Vagina (tissue), 2 donors: ENCODE measurements around the gene HS6ST2.

Experiments used
- POLR2A ChIP-seq, 2 donors: fragments of 450-650 bp; IDR thresholded peaks; one replicate each; pipeline ENCODE4 v1.6.1; 2017; ENCODE audit warnings: antibody characterized with exemption in 2 of 2, mild to moderate bottlenecking in 2 of 2, moderate library complexity in 2 of 2
- POLR2AphosphoS5 ChIP-seq, 2 donors: sonication (generic); formaldehyde crosslinking; IDR thresholded peaks; one replicate each; pipeline ENCODE4 v1.9.0; 2017; ENCODE audit warnings: antibody characterized with exemption in 2 of 2, mild to moderate bottlenecking in 2 of 2, low read depth in 1 of 2; ENCODE audit not compliant: insufficient read depth in 1 of 2
- TF ChIP-seq, protein P1 (sequence below), 3 experiments: fragments of 450-650 bp in 2 of 3; fragments of 200-600 bp in 1 of 3; sonication (generic) in 1 of 3; IDR thresholded peaks; one replicate each; pipeline ENCODE4 v1.5.1; 2017 to 2019; ENCODE audit warnings: antibody characterized with exemption in 3 of 3, mild to moderate bottlenecking in 2 of 3, moderate library complexity in 2 of 3

GRCh38 chrX:132669142-132669541 is 289.3 kb downstream of the HS6ST2 start:
- TF ChIP-seq POLR2A (IDR thresholded peaks at IDR 0.05) (no peak), POLR2AphosphoS5 (IDR thresholded peaks at IDR 0.05; ENCODE audit: insufficient read depth in 1 of 2, low read depth in 1 of 2) (no peak)
- TF ChIP-seq, protein P1, sequence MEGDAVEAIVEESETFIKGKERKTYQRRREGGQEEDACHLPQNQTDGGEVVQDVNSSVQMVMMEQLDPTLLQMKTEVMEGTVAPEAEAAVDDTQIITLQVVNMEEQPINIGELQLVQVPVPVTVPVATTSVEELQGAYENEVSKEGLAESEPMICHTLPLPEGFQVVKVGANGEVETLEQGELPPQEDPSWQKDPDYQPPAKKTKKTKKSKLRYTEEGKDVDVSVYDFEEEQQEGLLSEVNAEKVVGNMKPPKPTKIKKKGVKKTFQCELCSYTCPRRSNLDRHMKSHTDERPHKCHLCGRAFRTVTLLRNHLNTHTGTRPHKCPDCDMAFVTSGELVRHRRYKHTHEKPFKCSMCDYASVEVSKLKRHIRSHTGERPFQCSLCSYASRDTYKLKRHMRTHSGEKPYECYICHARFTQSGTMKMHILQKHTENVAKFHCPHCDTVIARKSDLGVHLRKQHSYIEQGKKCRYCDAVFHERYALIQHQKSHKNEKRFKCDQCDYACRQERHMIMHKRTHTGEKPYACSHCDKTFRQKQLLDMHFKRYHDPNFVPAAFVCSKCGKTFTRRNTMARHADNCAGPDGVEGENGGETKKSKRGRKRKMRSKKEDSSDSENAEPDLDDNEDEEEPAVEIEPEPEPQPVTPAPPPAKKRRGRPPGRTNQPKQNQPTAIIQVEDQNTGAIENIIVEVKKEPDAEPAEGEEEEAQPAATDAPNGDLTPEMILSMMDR (IDR thresholded peaks at IDR 0.05): no peak
